ENCODE results near the gene ENPP6.

Gene ENPP6

GRCh38 chr4:184156163-184156920 lies 61.3 kb downstream of the ENPP6 start:
- no peak overlapping the region for H3K27ac ChIP-seq (ENCODE audit: extremely low read depth, low read depth, low read length)
- H3K4me3 ChIP-seq (ENCODE audit: low read depth, low read length) = no peak overlapping the region
- H3K9me3 ChIP-seq (ENCODE audit: control insufficient read depth, insufficient read depth, low read depth, low read length) = no peaks in the 10 kb centered on the region
- POLR2A ChIA-PET = no interaction called here
- TF ChIP-seq ZNF677 (tag by site-specific recombination; IDR thresholded peaks at IDR 0.05) = no peak
- TF ChIP-seq ZNF302 (tag by site-specific recombination; IDR thresholded peaks at IDR 0.05; ENCODE audit: low read depth) = no peak
- no peak for TF ChIP-seq KLF1 (tag by site-specific recombination; IDR thresholded peaks at IDR 0.05)
- TF ChIP-seq ZNF354C (tag by site-specific recombination; IDR thresholded peaks at IDR 0.05; ENCODE audit: borderline replicate concordance, low read depth) = no peak
- TF ChIP-seq ZNF394 (tag by site-specific recombination; IDR thresholded peaks at IDR 0.05; ENCODE audit: borderline replicate concordance) = no peak
- no peak for TF ChIP-seq ZNF830 (tag by site-specific recombination; IDR thresholded peaks at IDR 0.05; ENCODE audit: low read depth)
- TF ChIP-seq, protein P1, sequence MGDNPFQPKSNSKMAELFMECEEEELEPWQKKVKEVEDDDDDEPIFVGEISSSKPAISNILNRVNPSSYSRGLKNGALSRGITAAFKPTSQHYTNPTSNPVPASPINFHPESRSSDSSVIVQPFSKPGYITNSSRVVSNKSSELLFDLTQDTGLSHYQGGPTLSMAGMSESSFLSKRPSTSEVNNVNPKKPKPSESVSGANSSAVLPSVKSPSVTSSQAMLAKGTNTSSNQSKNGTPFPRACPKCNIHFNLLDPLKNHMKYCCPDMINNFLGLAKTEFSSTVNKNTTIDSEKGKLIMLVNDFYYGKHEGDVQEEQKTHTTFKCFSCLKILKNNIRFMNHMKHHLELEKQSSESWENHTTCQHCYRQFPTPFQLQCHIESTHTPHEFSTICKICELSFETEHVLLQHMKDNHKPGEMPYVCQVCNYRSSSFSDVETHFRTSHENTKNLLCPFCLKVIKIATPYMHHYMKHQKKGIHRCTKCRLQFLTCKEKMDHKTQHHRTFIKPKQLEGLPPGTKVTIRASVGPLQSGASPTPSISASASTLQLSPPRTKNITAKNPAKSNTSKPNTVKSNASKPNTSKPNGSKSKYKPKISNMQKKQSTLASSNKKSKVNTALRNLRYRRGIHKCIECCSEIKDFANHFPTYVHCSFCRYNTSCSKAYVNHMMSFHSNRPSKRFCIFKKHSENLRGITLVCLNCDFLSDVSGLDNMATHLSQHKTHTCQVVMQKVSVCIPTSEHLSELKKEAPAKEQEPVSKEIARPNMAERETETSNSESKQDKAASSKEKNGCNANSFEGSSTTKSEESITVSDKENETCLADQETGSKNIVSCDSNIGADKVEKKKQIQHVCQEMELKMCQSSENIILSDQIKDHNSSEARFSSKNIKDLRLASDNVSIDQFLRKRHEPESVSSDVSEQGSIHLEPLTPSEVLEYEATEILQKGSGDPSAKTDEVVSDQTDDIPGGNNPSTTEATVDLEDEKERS (tag by site-specific recombination; IDR thresholded peaks at IDR 0.05) = no peak
- no peak for TF ChIP-seq ZNF596 (tag by site-specific recombination; IDR thresholded peaks at IDR 0.05)
- TF ChIP-seq SP7 (tag by site-specific recombination; IDR thresholded peaks at IDR 0.05) = no peak
- TF ChIP-seq ZNF423 (tag by site-specific recombination; IDR thresholded peaks at IDR 0.05) = no peak
- TF ChIP-seq ZNF580 (tag by site-specific recombination; IDR thresholded peaks at IDR 0.05) = no peak
- TF ChIP-seq, protein P2, sequence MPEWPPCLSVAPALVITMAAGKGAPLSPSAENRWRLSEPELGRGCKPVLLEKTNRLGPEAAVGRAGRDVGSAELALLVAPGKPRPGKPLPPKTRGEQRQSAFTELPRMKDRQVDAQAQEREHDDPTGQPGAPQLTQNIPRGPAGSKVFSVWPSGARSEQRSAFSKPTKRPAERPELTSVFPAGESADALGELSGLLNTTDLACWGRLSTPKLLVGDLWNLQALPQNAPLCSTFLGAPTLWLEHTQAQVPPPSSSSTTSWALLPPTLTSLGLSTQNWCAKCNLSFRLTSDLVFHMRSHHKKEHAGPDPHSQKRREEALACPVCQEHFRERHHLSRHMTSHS (tag by site-specific recombination; IDR thresholded peaks at IDR 0.05) = no peak
- TF ChIP-seq ZNF549 (tag by site-specific recombination; IDR thresholded peaks at IDR 0.05) = no peak
- no peak for TF ChIP-seq ZNF626 (tag by site-specific recombination; IDR thresholded peaks at IDR 0.05)
- no peak for TF ChIP-seq ZNF214 (tag by site-specific recombination; IDR thresholded peaks at IDR 0.05; ENCODE audit: borderline replicate concordance)
- H3K36me3 ChIP-seq (ENCODE audit: control insufficient read depth in 2 of 2, insufficient read depth in 1 of 2, low read length in 2 of 2) = no peaks in the 10 kb centered on the region
- CTCF ChIA-PET = interaction anchor here (0.5 to 0.7 kb wide), 2 partner anchors 56 to 60 kb away, joined by 3 read pairs; no protein-coding TSS in a partner anchor
- H3K4me1 ChIP-seq (ENCODE audit: control insufficient read depth, insufficient read depth, low read length) = no peaks in the 10 kb centered on the region

DNA sequence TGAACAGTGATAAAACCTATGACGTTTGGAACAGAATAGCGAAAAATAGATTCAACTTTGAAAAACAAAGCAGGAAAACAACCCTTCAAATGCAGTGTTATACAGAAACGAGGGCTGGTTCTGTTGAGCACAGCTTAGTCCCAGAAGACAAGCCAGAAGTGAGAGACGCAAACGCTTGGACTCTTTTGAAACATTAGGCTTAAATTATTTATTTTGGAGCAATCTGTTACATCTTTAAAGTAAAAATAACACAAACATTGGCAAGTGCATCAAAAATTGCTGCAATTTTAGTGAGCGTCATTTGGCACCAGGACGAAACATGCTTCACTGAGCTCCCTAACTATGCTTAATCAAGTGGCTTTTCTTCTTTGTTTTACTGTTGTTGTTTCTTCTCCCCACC lies 63.5 kb downstream of the ENPP6 start:
- Histone ChIP-seq H3K4me1 (ENCODE audit: control insufficient read depth, insufficient read depth, low read length) (no peaks in the 10 kb centered on the region), H3K4me3 (ENCODE audit: low read depth, low read length) (no peak overlapping the region), H3K27ac (ENCODE audit: extremely low read depth, low read depth, low read length) (no peak overlapping the region), H3K9me3 (ENCODE audit: control insufficient read depth, insufficient read depth, low read depth, low read length) (no peaks in the 10 kb centered on the region), H3K36me3 (ENCODE audit: control insufficient read depth in 2 of 2, insufficient read depth in 1 of 2, low read length in 2 of 2) (no peaks in the 10 kb centered on the region)
- TF ChIP-seq ZNF155 (tag by site-specific recombination; IDR thresholded peaks at IDR 0.05) = no peak
- no peak for TF ChIP-seq ZNF501 (tag by site-specific recombination; IDR thresholded peaks at IDR 0.05)
- TF ChIP-seq ZNF629 (tag by site-specific recombination; IDR thresholded peaks at IDR 0.05) = no peak
- TF ChIP-seq ZNF677 (tag by site-specific recombination; IDR thresholded peaks at IDR 0.05) = no peak
- TF ChIP-seq IKZF3 (tag by site-specific recombination; IDR thresholded peaks at IDR 0.05) = no peak
- TF ChIP-seq ZSCAN16 (tag by site-specific recombination; IDR thresholded peaks at IDR 0.05) = no peak
- POLR2A ChIA-PET = no interaction called here
- CTCF ChIA-PET = interaction anchor here (0.6 to 1.2 kb wide), 2 partner anchors 53 to 54 kb away, joined by 3 read pairs; no protein-coding TSS in a partner anchor

Measured in HEK293 (cell line).